H1 (cell line): ENCODE data around the gene ARFGAP3. TPM values are rescaled to one million over a fixed set of nuclear protein-coding genes. Genes with fewer than 3 reads are reported as not detected.
A peak's percentile ranks its signal among the peaks of the same experiment; 100 is the strongest.

Experiments used
- CTCF ChIA-PET: fragments of 300-600 bp; sonication (Branson Sonifier 250); formaldehyde crosslinking; loops from one replicate; lab custom pipeline; 2021; ENCODE audit not compliant: partially characterized antibody; lab: Charles Lee
- POLR2A ChIA-PET: fragments of 300-600 bp; sonication (Branson Sonifier 250); formaldehyde crosslinking; loops from one replicate; lab custom pipeline; 2021; ENCODE audit warnings: inconsistent platforms; ENCODE audit not compliant: partially characterized antibody; lab: Charles Lee
- DNase-seq, 2 experiments: peaks; one replicate each; pipeline versions ENCODE4 v3.0.0 to v3.0.0-alpha.2; 2010 to 2022; ENCODE audit warnings: low spot score in 2 of 2, low read depth in 1 of 2, mixed read lengths in 1 of 2
- FAIRE-seq: peaks from 2 replicates; lab custom pipeline; 2011; peaks lifted over from hg19 to GRCh38; lab: Jason Lieb, UNC
- H2AFZ ChIP-seq: 2 replicates; pipeline ENCODE4 v1.8.1; 2012; ENCODE audit warnings: low read length, inconsistent platforms
- H2AK5ac ChIP-seq: 2 replicates; pipeline ENCODE4 v1.6.1; 2013; ENCODE audit warnings: low read depth, low read length
- H2BK120ac ChIP-seq: replicated peaks from 2 replicates; pipeline ENCODE3; 2013; ENCODE audit warnings: low read depth, low read length, inconsistent platforms
- H2BK12ac ChIP-seq: 2 replicates; pipeline ENCODE4 v1.6.1; 2013; ENCODE audit warnings: low read depth, low read length
- H2BK15ac ChIP-seq: 2 replicates; pipeline ENCODE4 v1.6.1; 2013; ENCODE audit warnings: low read length
- H2BK20ac ChIP-seq: 2 replicates; pipeline ENCODE4 v1.6.1; 2013; ENCODE audit warnings: low read length
- H2BK5ac ChIP-seq: 2 replicates; pipeline ENCODE4 v1.6.1; 2013; ENCODE audit warnings: low read depth, low read length
- H3K14ac ChIP-seq: 2 replicates; pipeline ENCODE4 v1.6.1; 2013; ENCODE audit warnings: inconsistent platforms; ENCODE audit not compliant: insufficient read length
- H3K18ac ChIP-seq: 2 replicates; pipeline ENCODE4 v1.6.1; 2013; ENCODE audit warnings: low read length; ENCODE audit errors: extremely low read depth
- H3K23ac ChIP-seq: 2 replicates; pipeline ENCODE4 v1.6.1; 2013; ENCODE audit warnings: inconsistent platforms; ENCODE audit not compliant: insufficient read length
- H3K23me2 ChIP-seq: 2 replicates; pipeline ENCODE4 v1.6.1; 2013; ENCODE audit warnings: low read depth, low read length
- H3K27ac ChIP-seq: 2 replicates; pipeline ENCODE4 v1.6.1; 2011; ENCODE audit warnings: low read depth, low read length, inconsistent platforms
- H3K27me3 ChIP-seq, 4 experiments: replicated peaks in 1 of 4; 1 replicate in 1 of 4; 2 replicates in 3 of 4; pipeline versions ENCODE4 v1.6.1 to v1.8.1; 2011 to 2013; ENCODE audit warnings: low read length in 3 of 4, mild to moderate bottlenecking in 3 of 4, inconsistent platforms in 2 of 4, mixed read lengths in 2 of 4, moderate library complexity in 1 of 4; ENCODE audit not compliant: control insufficient read depth in 3 of 4, insufficient read depth in 3 of 4; ENCODE audit errors: extremely low read depth in 1 of 4
- H3K36me3 ChIP-seq, 4 experiments: 2 replicates each; pipeline versions ENCODE4 v1.6.1 to v1.8.1; 2011 to 2013; ENCODE audit warnings: mild to moderate bottlenecking in 4 of 4, low read length in 3 of 4, moderate library complexity in 2 of 4, control low read depth in 1 of 4, inconsistent platforms in 1 of 4; ENCODE audit not compliant: insufficient read depth in 4 of 4, control insufficient read depth in 2 of 4
- H3K4ac ChIP-seq: replicated peaks from 2 replicates; pipeline ENCODE3; 2013; ENCODE audit warnings: low read length, low read depth, mixed read lengths, inconsistent platforms; ENCODE audit not compliant: insufficient read length
- H3K4me1 ChIP-seq, 4 experiments: replicated peaks in 1 of 4; 1 replicate in 1 of 4; 2 replicates in 3 of 4; pipeline versions ENCODE4 v1.6.1 to v1.8.1; 2011 to 2013; ENCODE audit warnings: low read length in 3 of 4, inconsistent platforms in 2 of 4, mixed read lengths in 1 of 4; ENCODE audit not compliant: insufficient read depth in 4 of 4, control insufficient read depth in 3 of 4
- H3K4me2 ChIP-seq, 2 experiments: 2 replicates each; pipeline versions ENCODE4 v1.6.1 to v1.8.1; 2011 to 2013; ENCODE audit warnings: low read depth in 2 of 2, low read length in 2 of 2, control low read depth in 1 of 2, inconsistent platforms in 1 of 2, mild to moderate bottlenecking in 1 of 2; ENCODE audit not compliant: insufficient read depth in 1 of 2
- H3K4me3 ChIP-seq, 4 experiments: fragments of 200-600, 300-600 bp in 1 of 4; sonication (generic), shearing (Covaris generic), sonication (Bioruptor Twin) in 1 of 4; 2 replicates each; pipeline versions ENCODE4 v1.5.1 to v1.8.1; 2011 to 2016; ENCODE audit warnings: low read length in 4 of 4, low read depth in 3 of 4, control low read depth in 2 of 4, inconsistent platforms in 2 of 4, mild to moderate bottlenecking in 2 of 4, mixed read lengths in 1 of 4, moderate library complexity in 1 of 4; ENCODE audit not compliant: insufficient read depth in 2 of 4; ENCODE audit errors: extremely low read depth in 1 of 4
- H3K56ac ChIP-seq: replicated peaks from 2 replicates; pipeline ENCODE3; 2013; ENCODE audit warnings: low read depth, mild to moderate bottlenecking, mixed read lengths, low read length, inconsistent platforms; ENCODE audit not compliant: insufficient read length
- H3K79me1 ChIP-seq: 2 replicates; pipeline ENCODE4 v1.6.1; 2013; ENCODE audit warnings: low read depth, low read length, control low read depth
- H3K79me2 ChIP-seq, 2 experiments: 2 replicates each; pipeline versions ENCODE4 v1.6.1 to v1.8.1; 2012 to 2013; ENCODE audit warnings: low read length in 2 of 2, mild to moderate bottlenecking in 2 of 2, inconsistent platforms in 1 of 2; ENCODE audit not compliant: insufficient read depth in 2 of 2, control insufficient read depth in 1 of 2
- H3K9ac ChIP-seq, 4 experiments: replicated peaks in 1 of 4; 1 replicate in 1 of 4; 2 replicates in 3 of 4; pipeline versions ENCODE4 v1.6.1 to v1.8.1; 2011 to 2013; ENCODE audit warnings: low read depth in 3 of 4, low read length in 3 of 4, control low read depth in 2 of 4, mild to moderate bottlenecking in 2 of 4, moderate library complexity in 2 of 4, inconsistent platforms in 1 of 4; ENCODE audit errors: extremely low read depth in 1 of 4
- H3K9me3 ChIP-seq, 2 experiments: 2 replicates each; pipeline versions ENCODE4 v1.6.1 to v1.8.1; 2012 to 2013; ENCODE audit warnings: mild to moderate bottlenecking in 2 of 2, moderate library complexity in 2 of 2, control low read depth in 1 of 2, inconsistent platforms in 1 of 2, low read depth in 1 of 2, low read length in 1 of 2, mixed read lengths in 1 of 2; ENCODE audit not compliant: insufficient read depth in 2 of 2
- H4K20me1 ChIP-seq, 2 experiments: replicated peaks in 1 of 2; 2 replicates each; pipeline versions ENCODE3 to v1.8.1; 2011 to 2013; ENCODE audit warnings: inconsistent platforms in 2 of 2, low read length in 2 of 2, mild to moderate bottlenecking in 1 of 2; ENCODE audit not compliant: insufficient read depth in 2 of 2, control insufficient read depth in 1 of 2
- H4K5ac ChIP-seq: 2 replicates; pipeline ENCODE4 v1.6.1; 2013; ENCODE audit warnings: low read length, low read depth, mixed read lengths, inconsistent platforms; ENCODE audit not compliant: insufficient read length
- H4K8ac ChIP-seq: 2 replicates; pipeline ENCODE4 v1.8.0; 2013; ENCODE audit warnings: mild to moderate bottlenecking, moderate library complexity, low read length, inconsistent platforms; ENCODE audit not compliant: insufficient read depth; ENCODE audit errors: extremely low read depth
- H4K91ac ChIP-seq: replicated peaks from 2 replicates; pipeline ENCODE3; 2013; ENCODE audit warnings: low read length, mixed read lengths, inconsistent platforms; ENCODE audit not compliant: insufficient read length
- BACH1 ChIP-seq: IDR thresholded peaks from 2 replicates; pipeline ENCODE4 v1.6.1; 2012; ENCODE audit warnings: low read length, improper control_type of control experiment
- BRCA1 ChIP-seq: IDR thresholded peaks from 2 replicates; pipeline ENCODE4 v1.6.1; 2012; ENCODE audit warnings: low read depth, low read length, improper control_type of control experiment
- CEBPB ChIP-seq: IDR thresholded peaks from 2 replicates; pipeline ENCODE4 v1.6.1; 2012; ENCODE audit warnings: low read depth, low read length
- CREB1 ChIP-seq: IDR thresholded peaks from 2 replicates; pipeline ENCODE4 v1.6.1; 2012; ENCODE audit warnings: inconsistent platforms
- EP300 ChIP-seq, 2 experiments: IDR thresholded peaks; 1 replicate in 1 of 2; 2 replicates in 1 of 2; pipeline ENCODE4 v1.6.1; 2011 to 2012; ENCODE audit warnings: low read depth in 2 of 2, low read length in 2 of 2, mild to moderate bottlenecking in 2 of 2, borderline replicate concordance in 1 of 2, inconsistent platforms in 1 of 2, moderate library complexity in 1 of 2
- EZH2 ChIP-seq: fragments of 200-600 bp; sonication (generic); IDR thresholded peaks from 2 replicates; pipeline ENCODE4 v1.7.1; 2012; ENCODE audit warnings: low read depth, mild to moderate bottlenecking, moderate library complexity, low read length, inconsistent platforms; ENCODE audit not compliant: severe bottlenecking
- GABPA ChIP-seq: IDR thresholded peaks from 2 replicates; pipeline ENCODE4 v1.6.1; 2011; ENCODE audit warnings: mild to moderate bottlenecking, low read length, moderate library complexity, borderline replicate concordance; ENCODE audit not compliant: insufficient read depth
- HDAC6 ChIP-seq: IDR thresholded peaks from one replicate; pipeline ENCODE4 v1.7.1; 2012; ENCODE audit warnings: low read depth, mild to moderate bottlenecking, inconsistent platforms, low read length, moderate library complexity
- JUN ChIP-seq: IDR thresholded peaks from 2 replicates; pipeline ENCODE4 v1.6.1; 2011; ENCODE audit warnings: low read depth, mild to moderate bottlenecking, improper control_type of control experiment, low read length
- JUND ChIP-seq: IDR thresholded peaks from 2 replicates; pipeline ENCODE4 v1.6.1; 2011; ENCODE audit warnings: mild to moderate bottlenecking, improper control_type of control experiment, low read length
- POLR2A ChIP-seq, 2 experiments: IDR thresholded peaks; 1 replicate in 1 of 2; 2 replicates in 1 of 2; pipeline ENCODE4 v1.6.1; 2011; ENCODE audit warnings: low read depth in 2 of 2, low read length in 2 of 2, mild to moderate bottlenecking in 2 of 2; ENCODE audit errors: control extremely low read depth in 1 of 2
- SAP30 ChIP-seq: fragments of 300-600 bp; sonication (generic); IDR thresholded peaks from 2 replicates; pipeline ENCODE4 v1.7.1; 2012; ENCODE audit warnings: low read length, moderate library complexity, mild to moderate bottlenecking, inconsistent platforms; ENCODE audit not compliant: insufficient read depth, insufficient replicate concordance
- SIN3A ChIP-seq, 2 experiments: IDR thresholded peaks in 1 of 2; conservative IDR thresholded peaks in 1 of 2; 2 replicates each; pipeline ENCODE4 v1.6.1; 2011 to 2012; ENCODE audit warnings: low read length in 2 of 2, improper control_type of control experiment in 1 of 2, low read depth in 1 of 2, mild to moderate bottlenecking in 1 of 2
- SUZ12 ChIP-seq: fragments of 200-600 bp; sonication (generic); IDR thresholded peaks from 2 replicates; pipeline ENCODE4 v1.6.1; 2012; ENCODE audit warnings: mild to moderate bottlenecking, inconsistent platforms, low read length, moderate library complexity, mixed read lengths
- WGBS, 2 experiments: shearing (Covaris generic) in 1 of 2; methylation state at CpG; one replicate each; pipeline versions ENCODE4 v1.1.6 to v1.1.7; 2013 to 2015; ENCODE audit warnings: low lambda C conversion rate in 2 of 2, mixed read lengths in 2 of 2, inconsistent platforms in 1 of 2, low coverage in 1 of 2, missing lambda C conversion rate in 1 of 2; ENCODE audit not compliant: insufficient replicate concordance in 2 of 2, insufficient coverage in 1 of 2, insufficient read length in 1 of 2; ENCODE audit errors: extremely low coverage in 1 of 2, missing lambda C conversion rate in 1 of 2; 5-methylcytosine and 5-hydroxymethylcytosine counted together
- polyA plus RNA-seq, 7 experiments: library from polyadenylated mRNA; depleted of rRNA in 3 of 7; stranded (reverse) in 5 of 7; unstranded in 2 of 7; fragments of >200 nt in 5 of 7; fragments of 200-250 nt in 2 of 7; gene quantifications; 1 replicate in 5 of 7; 2 replicates in 1 of 7; 4 replicates in 1 of 7; pipeline versions ENCODE4 v1.2.1 to v1.2.3, GENCODE V29; 2011 to 2013; ENCODE audit warnings: missing spikeins in 2 of 7, mixed read lengths in 2 of 7
- total RNA-seq: library from RNA; stranded (reverse); fragmentation: NEBNext Ultra II Directional; extraction: Animal tissue kit (Norgen Biotek cat#: 25700); gene quantifications from 2 replicates; pipeline ENCODE4 v1.2.1, GENCODE V29; 2021

ARFGAP3 gene
- total and polyA plus RNA-seq, 2 of the 8 experiments (the other 6 are each of a cell fraction or from before 2014, with no cell fraction given) = 9.7 to 16.0 TPM

GRCh38 chr22:42855721-42856120, 1.4 kb downstream of the ARFGAP3 start:
- Histone ChIP-seq H3K27me3 (peaks cover 7 to 20% (median 11%) of the 10 kb centered on the region in 4 experiments), H2BK15ac (no peak overlapping the region), H3K36me3 (no peaks in the 10 kb centered on the region), H3K79me2 (no peaks in the 10 kb centered on the region), H3K27ac (no peak overlapping the region), H3K4me1 (peaks cover 0 to 3% (median 1%) of the 10 kb centered on the region in 4 experiments; a peak in 2 of 7 replicates), H3K4me2 (peak overlapping the region; percentile 82 to 90), H2BK20ac (no peak overlapping the region), H4K5ac (no peak overlapping the region), H2BK5ac (no peak overlapping the region), H3K9ac (no peak overlapping the region; a peak in 1 of 7 replicates), H2AFZ (0 out of 2 replicates have a peak overlapping the region, but pooled peaks have one; percentile 97), H2BK120ac (no peak overlapping the region), H3K14ac (no peak overlapping the region), H4K20me1 (peaks cover 0 to 8% of the 10 kb centered on the region in 2 experiments), H3K4me3 (peak overlapping the region; percentile 65 to 97 (median 82)), H3K79me1 (0 out of 2 replicates have a peak, but pooled peaks cover 2% of the 10 kb centered on the region), H3K4ac (no peak overlapping the region), H4K91ac (no peak overlapping the region), H3K18ac (no peak overlapping the region), H3K9me3 (peaks cover 0 to 6% of the 10 kb centered on the region in 2 experiments; a peak in 2 of 4 replicates), H3K23ac (no peak overlapping the region), H3K23me2 (peaks cover 5% of the 10 kb centered on the region), H2AK5ac (no peak overlapping the region), H2BK12ac (no peak overlapping the region), H3K56ac (peak overlapping the region; percentile 4), H4K8ac (no peak overlapping the region; the same call in 1 of the 2 replicates)
- 83% methylated on average over 4 of the region's 4 CpGs; no CpG with 5 or more reads in 1 of the 2 experiments for WGBS, 2 experiments
- FAIRE-seq (no peak), DNase-seq (no peak)
- ChIA-PET CTCF (interaction anchor here (0.6 to 2.1 kb wide), 6 partner anchors 10 to 280 kb away, joined by 3 to 6 read pairs (median 4); no protein-coding TSS in a partner anchor), POLR2A (interaction anchor here (0.6 to 2.0 kb wide), 2 partner anchors 241 to 273 kb away, joined by 3 to 6 read pairs; partner anchors contain the start of gene POLDIP3)
- TF ChIP-seq EP300 (IDR thresholded peaks at IDR 0.05; ENCODE audit: borderline replicate concordance in 1 of 2, low read depth in 2 of 2, low read length in 2 of 2) (no peak), BACH1 (no peak), CREB1 (no peak), BRCA1 (no peak), JUND (no peak), HDAC6 (no peak), POLR2A (IDR thresholded peaks at IDR 0.05; ENCODE audit: control extremely low read depth in 1 of 2, low read depth in 2 of 2, low read length in 2 of 2) (no peak), SAP30 (no peak), EZH2 (no peak), JUN (no peak), SIN3A (conservative IDR thresholded peaks at IDR 0.05 in 1 of 2, IDR thresholded peaks at IDR 0.05 in 1 of 2; ENCODE audit: low read depth in 1 of 2, low read length in 2 of 2) (no peak), SUZ12 (no peak), CEBPB (no peak), GABPA (no peak)
